Measurements from ENCODE around the gene GPX8.

Gene GPX8

DNA sequence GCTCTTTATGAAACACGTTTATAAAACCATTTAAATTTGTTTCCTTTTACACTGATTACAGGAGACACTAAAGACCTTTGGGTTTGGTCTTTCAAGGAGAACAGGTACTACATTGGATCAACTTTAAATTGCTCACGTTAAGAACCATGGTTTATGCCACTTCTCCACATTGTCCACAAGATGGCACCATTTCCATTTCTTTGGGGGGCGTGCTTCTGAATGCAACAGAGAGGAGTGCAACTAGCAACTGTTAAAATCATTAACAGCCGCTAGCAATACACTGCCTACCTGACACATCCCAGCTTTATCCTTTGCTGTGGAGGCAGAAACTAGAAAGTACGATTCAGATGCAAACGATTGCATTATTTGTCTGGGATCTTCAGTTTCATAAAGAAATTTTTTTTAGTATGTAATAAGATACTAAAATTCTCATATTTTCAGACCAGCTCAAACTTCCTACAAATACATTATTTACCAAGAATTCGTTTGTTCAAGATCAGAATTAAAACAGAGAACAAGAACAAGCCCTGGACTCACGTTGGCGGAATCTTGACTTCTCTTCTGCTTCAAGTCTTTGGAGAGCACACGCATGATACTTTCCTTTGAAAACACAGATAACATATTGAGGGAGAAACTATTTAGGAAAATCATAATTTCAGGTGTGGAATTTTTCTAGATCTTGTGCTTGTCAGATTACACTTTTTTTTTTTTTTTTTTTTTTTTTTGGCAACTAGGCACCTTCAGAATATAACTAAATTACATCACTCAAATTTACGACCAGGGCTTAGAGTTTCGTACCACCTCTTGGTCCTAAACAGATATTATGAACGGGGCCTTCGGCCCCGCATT, 12.3 kb downstream of the GPX8 start:
- DNase-seq (ENCODE audit: low read depth), result peak; percentile 42

- peak; percentile 56 for DNase-seq (ENCODE audit: low read depth)
Measured at GRCh38 chr5:55172937-55173686, 13.1 kb downstream of the GPX8 start, which contains the start of gene CDC20B. TSS of gene CDC20B (minus strand) at chr5:55173177. CDS start at chr5:55173000, 177 bp downstream.

GRCh38 chr5:55173687-55174230, 13.8 kb downstream of the GPX8 start:
- no peak for DNase-seq (ENCODE audit: low read depth)

GRCh38 chr5:55175781-55176175, 15.8 kb downstream of the GPX8 start:
- DNase-seq (ENCODE audit: low read depth), result no peak

GRCh38 chr5:55176176-55176818, 16.3 kb downstream of the GPX8 start:
- no peak for DNase-seq (ENCODE audit: low read depth)

DNA sequence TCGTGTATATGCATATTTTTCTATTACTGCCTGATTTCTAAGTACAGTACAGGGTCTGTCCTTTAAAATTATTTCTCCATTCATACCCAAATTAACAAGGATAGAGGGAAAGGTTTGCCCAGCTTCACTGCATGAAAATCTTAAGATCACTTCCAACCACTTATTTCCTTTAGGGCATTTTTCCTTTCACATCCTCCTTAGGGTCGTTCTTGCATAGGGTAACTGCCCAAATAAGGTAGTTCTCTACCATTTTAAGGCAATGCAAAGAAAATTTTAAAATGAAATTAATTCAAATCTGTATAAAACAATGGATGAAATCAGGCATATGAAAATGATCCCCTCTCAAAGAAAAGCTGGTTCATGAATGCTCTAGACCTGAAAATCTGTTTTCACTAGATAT, 17.1 kb downstream of the GPX8 start:
- no peak for DNase-seq (ENCODE audit: low read depth)

- DNase-seq (ENCODE audit: low read depth), result no peak
Measured at GRCh38 chr5:55180016-55180415, 20.0 kb downstream of the GPX8 start.

- DNase-seq (ENCODE audit: low read depth), result no peak
Measured at GRCh38 chr5:55187370-55187769, 27.4 kb downstream of the GPX8 start.

- no peak for DNase-seq (ENCODE audit: low read depth)
Measured at GRCh38 chr5:55188656-55189540, 28.9 kb downstream of the GPX8 start.

DNA sequence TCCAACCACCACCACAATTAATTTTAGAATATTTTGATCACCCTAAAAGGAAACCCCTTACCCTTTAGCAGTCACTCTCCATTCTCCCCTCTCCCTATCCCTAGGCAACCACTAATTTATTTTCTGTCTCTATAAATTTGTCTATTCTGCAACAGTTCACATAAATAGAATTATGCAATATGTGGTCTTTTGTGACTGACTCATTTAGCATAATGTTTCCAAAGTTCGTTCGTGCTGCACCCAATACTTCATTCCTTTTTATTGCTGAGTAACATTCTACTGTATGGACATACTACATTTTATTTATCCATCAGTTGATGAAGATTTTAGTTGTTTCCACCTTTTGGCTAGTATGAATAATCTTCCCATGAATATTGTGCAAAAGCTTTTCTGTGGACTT, 31.2 kb downstream of the GPX8 start:
- DNase-seq (ENCODE audit: low read depth), result no peak

GRCh38 chr5:55205001-55205400, 45.0 kb downstream of the GPX8 start:
- DNase-seq (ENCODE audit: low read depth), result no peak

DNA sequence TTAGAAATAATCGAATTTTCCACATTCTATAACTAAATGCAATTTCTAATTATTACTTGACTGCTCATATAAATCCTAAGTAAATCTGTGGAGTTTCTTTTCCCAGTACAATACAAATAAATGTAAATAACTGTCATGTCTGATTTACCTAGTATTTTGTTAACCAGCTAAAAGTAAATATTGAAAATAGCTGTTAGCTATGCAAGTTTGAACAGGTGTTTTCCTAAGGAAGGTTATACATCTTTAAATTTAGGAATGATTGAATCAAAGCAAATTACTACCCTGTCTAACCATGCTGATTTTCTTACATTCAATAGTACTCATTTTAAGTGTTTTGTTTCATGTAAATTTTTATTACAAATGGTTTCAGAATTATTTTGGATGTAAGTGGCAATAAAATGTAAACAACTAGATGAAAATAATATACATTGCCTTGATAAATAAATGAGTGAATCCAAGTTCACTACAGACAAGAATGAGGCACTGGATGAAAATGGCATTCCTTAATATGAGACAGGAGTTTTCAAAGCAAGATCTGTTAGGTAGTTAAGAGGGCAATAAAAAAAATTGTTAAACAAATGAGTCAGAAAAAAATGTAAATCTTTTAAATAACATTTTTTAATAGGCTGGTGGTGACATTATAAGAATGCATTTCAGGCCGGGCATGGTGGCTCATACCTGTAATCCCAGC, 51.4 kb downstream of the GPX8 start:
- DNase-seq (ENCODE audit: low read depth), result no peak

All from T follicular helper cell (primary cell).